ENCODE data around the gene ARL4D. TPM values are rescaled to one million over a fixed set of nuclear protein-coding genes. Genes with fewer than 3 reads are reported as not detected.

The ARL4D gene
- total and polyA plus RNA-seq, 2 experiments from 2014 or later, result 23.0 to 49.4 TPM

DNA sequence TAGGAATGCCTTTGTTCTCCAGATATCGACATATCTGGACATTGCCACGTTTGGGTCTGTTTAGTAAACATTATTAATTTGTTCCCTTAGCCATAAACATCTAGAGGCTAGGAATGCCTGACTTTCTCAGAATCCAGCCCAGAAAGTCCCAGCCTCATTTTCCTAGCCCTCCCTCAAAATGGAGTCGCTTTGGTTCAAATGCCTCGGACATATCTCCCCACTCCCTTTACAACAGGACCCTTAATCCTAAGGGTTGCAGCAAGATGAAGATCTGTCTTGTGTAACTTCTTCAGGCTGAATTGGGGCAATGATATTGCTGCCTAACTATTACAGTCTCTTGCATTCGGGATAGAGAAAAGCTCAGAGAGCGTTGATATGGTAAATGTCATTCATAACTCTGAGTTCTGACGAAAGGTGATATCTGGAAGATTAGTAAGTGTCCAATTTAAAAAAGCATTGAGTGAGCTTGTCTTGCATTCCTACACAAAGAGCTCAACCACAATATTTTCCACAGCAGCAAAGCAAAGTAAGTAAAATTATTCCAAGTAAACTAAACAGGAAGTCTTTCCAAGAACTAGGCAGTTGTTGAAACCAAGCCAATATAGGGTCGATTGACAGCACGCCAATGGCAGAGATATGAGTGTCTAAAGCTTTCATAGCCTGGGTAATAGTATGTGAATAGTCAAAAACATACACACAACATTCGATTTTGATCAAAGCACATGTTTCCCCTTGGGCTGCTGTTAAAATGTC is 46.0 kb upstream of the ARL4D start:
- Histone ChIP-seq H3K36me3 (ENCODE audit: low read depth) (no peaks in the 10 kb centered on the region), H3F3A (ENCODE audit: insufficient read depth) (peaks cover 18% of the 10 kb centered on the region), H4K20me1 (ENCODE audit: insufficient read depth) (no peaks in the 10 kb centered on the region), H3K4me3 (no peak overlapping the region), H3K9me3 (ENCODE audit: low read depth) (peaks cover 4% of the 10 kb centered on the region), H3K79me2 (ENCODE audit: insufficient read depth) (no peaks in the 10 kb centered on the region), H3K27ac (no peak overlapping the region), H3K4me1 (ENCODE audit: insufficient read depth) (peaks cover 14% of the 10 kb centered on the region), H3K27me3 (replicated peaks; ENCODE audit: insufficient read depth) (no peaks in the 10 kb centered on the region), H2AFZ (no peak overlapping the region), H3K4me2 (ENCODE audit: unreplicated experiment) (no peak overlapping the region), H3K9me2 (ENCODE audit: insufficient read depth) (no peaks in the 10 kb centered on the region), H3K9ac (no peak overlapping the region)
- no peak for DNase-seq
- TF ChIP-seq EZH2 (IDR thresholded peaks at IDR 0.05; ENCODE audit: insufficient read depth, poor library complexity, severe bottlenecking), result no peak
- no peak for TF ChIP-seq EZH2phosphoT487 (IDR thresholded peaks at IDR 0.05; ENCODE audit: insufficient read depth, low read depth)
- in situ Hi-C loops (cut with MboI), result no loop called here
- 68 to 70% methylated on average over 10 of the region's 10 CpGs for WGBS, 2 experiments (ENCODE audit: low coverage in 1 of 2, low lambda C conversion rate in 2 of 2, missing lambda C conversion rate in 2 of 2)

DNA sequence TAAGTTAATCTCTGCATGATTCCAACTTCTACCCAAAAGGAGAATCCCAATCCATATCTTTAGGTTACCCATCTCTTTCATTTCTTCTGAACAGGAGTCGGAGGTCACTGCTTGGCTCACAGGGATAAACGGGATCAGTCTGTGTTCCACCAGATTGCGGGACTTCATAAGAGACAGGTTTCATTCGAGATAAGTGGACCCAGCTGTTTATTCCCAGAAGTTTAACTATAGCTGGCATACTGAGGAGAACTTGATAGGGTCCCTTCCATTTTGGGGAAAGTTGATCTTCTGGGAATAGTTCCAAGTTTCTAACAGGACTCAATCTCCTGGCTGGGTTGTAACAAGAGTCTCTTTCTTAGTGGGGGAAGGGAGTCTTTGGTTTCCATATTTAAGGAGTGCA is 45.4 kb upstream of the ARL4D start:
- in situ Hi-C loops (cut with MboI), result no loop called here
- TF ChIP-seq EZH2 (IDR thresholded peaks at IDR 0.05; ENCODE audit: insufficient read depth, poor library complexity, severe bottlenecking), result no peak
- no peak for TF ChIP-seq EZH2phosphoT487 (IDR thresholded peaks at IDR 0.05; ENCODE audit: insufficient read depth, low read depth)
- Histone ChIP-seq H3F3A (ENCODE audit: insufficient read depth) (peaks cover 24% of the 10 kb centered on the region), H3K36me3 (ENCODE audit: low read depth) (no peaks in the 10 kb centered on the region), H3K79me2 (ENCODE audit: insufficient read depth) (no peaks in the 10 kb centered on the region), H3K27me3 (replicated peaks; ENCODE audit: insufficient read depth) (no peaks in the 10 kb centered on the region), H3K9me2 (ENCODE audit: insufficient read depth) (no peaks in the 10 kb centered on the region), H4K20me1 (ENCODE audit: insufficient read depth) (no peaks in the 10 kb centered on the region), H3K9ac (no peak overlapping the region), H3K4me2 (ENCODE audit: unreplicated experiment) (no peak overlapping the region), H3K4me3 (no peak overlapping the region), H3K27ac (no peak overlapping the region), H3K4me1 (ENCODE audit: insufficient read depth) (peaks cover 14% of the 10 kb centered on the region), H3K9me3 (ENCODE audit: low read depth) (peaks cover 4% of the 10 kb centered on the region), H2AFZ (no peak overlapping the region)
- 61 to 65% methylated on average over 4 of the region's 4 CpGs for WGBS, 2 experiments (ENCODE audit: low coverage in 1 of 2, low lambda C conversion rate in 2 of 2, missing lambda C conversion rate in 2 of 2)
- DNase-seq, result no peak

DNA sequence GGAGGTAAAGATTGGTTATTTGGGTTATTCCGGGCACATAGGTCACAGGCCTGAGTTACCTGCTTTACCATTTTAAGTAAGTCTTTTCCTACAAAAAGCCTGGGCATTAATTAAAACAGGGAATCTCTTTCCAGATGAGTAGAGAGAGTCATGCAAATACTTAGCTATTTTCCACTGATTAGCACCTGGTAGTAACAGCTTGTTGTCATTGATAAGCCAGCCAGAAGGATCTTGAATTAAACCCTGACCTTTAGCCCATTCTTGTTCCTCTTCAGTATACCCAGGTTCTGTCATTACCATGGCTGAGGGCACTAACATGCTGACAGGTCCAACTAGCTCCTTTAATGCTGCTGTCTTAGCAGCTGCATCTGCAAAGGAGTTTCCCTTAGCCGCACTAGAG is 44.4 kb upstream of the ARL4D start:
- Histone ChIP-seq H3K27ac (no peak overlapping the region), H3K4me1 (ENCODE audit: insufficient read depth) (peaks cover 14% of the 10 kb centered on the region), H4K20me1 (ENCODE audit: insufficient read depth) (no peaks in the 10 kb centered on the region), H3K27me3 (replicated peaks; ENCODE audit: insufficient read depth) (no peaks in the 10 kb centered on the region), H3K79me2 (ENCODE audit: insufficient read depth) (no peaks in the 10 kb centered on the region), H3K4me2 (ENCODE audit: unreplicated experiment) (no peak overlapping the region), H3K4me3 (no peak overlapping the region), H3K9me2 (ENCODE audit: insufficient read depth) (no peaks in the 10 kb centered on the region), H3K9ac (no peak overlapping the region), H3K9me3 (ENCODE audit: low read depth) (no peaks in the 10 kb centered on the region), H3F3A (ENCODE audit: insufficient read depth) (peaks cover 24% of the 10 kb centered on the region), H3K36me3 (ENCODE audit: low read depth) (no peaks in the 10 kb centered on the region), H2AFZ (no peak overlapping the region)
- no peak for DNase-seq
- in situ Hi-C loops (cut with MboI), result no loop called here
- TF ChIP-seq EZH2 (IDR thresholded peaks at IDR 0.05; ENCODE audit: insufficient read depth, poor library complexity, severe bottlenecking), result no peak
- TF ChIP-seq EZH2phosphoT487 (IDR thresholded peaks at IDR 0.05; ENCODE audit: insufficient read depth, low read depth), result no peak
- 98% methylated on average over 2 of the region's 2 CpGs for WGBS, 2 experiments (ENCODE audit: low coverage in 1 of 2, low lambda C conversion rate in 2 of 2, missing lambda C conversion rate in 2 of 2)

DNA sequence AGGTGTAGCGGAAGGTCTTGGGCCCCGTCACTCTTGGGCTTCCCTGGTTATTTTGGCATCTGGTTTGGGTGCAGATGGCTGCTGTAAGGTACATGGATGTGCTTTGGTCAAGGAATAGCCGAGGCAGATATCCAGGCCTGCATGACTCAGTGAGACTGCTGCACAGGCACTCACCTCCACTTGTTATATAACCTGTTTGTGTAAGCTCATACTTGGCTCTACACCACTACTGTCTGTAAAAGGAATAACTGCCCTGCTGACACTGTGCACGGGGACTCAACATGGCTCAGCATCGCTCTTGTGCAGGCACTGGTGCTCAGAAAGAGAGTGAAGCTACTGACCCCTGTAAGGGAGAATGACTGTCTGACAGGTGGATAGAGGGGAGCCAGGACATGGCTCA is 42.3 kb upstream of the ARL4D start:
- Histone ChIP-seq H3K4me1 (ENCODE audit: insufficient read depth) (peaks cover 14% of the 10 kb centered on the region), H3K9me2 (ENCODE audit: insufficient read depth) (no peaks in the 10 kb centered on the region), H3K27ac (peak overlapping the region; percentile 45), H3K79me2 (ENCODE audit: insufficient read depth) (no peaks in the 10 kb centered on the region), H3K36me3 (ENCODE audit: low read depth) (no peaks in the 10 kb centered on the region), H3F3A (ENCODE audit: insufficient read depth) (peaks cover 24% of the 10 kb centered on the region), H4K20me1 (ENCODE audit: insufficient read depth) (no peaks in the 10 kb centered on the region), H3K27me3 (replicated peaks; ENCODE audit: insufficient read depth) (no peaks in the 10 kb centered on the region), H3K4me2 (ENCODE audit: unreplicated experiment) (peak overlapping the region; percentile 14), H2AFZ (no peak overlapping the region), H3K4me3 (no peak overlapping the region), H3K9me3 (ENCODE audit: low read depth) (no peaks in the 10 kb centered on the region), H3K9ac (no peak overlapping the region)
- DNase-seq, result no peak
- WGBS, 2 experiments (ENCODE audit: low coverage in 1 of 2, low lambda C conversion rate in 2 of 2, missing lambda C conversion rate in 2 of 2), result 73 to 76% methylated on average over 5 of the region's 5 CpGs
- in situ Hi-C loops (cut with MboI), result no loop called here
- TF ChIP-seq EZH2 (IDR thresholded peaks at IDR 0.05; ENCODE audit: insufficient read depth, poor library complexity, severe bottlenecking), result no peak
- no peak for TF ChIP-seq EZH2phosphoT487 (IDR thresholded peaks at IDR 0.05; ENCODE audit: insufficient read depth, low read depth)
